HL-60 (cell line): ENCODE measurements around the gene GARIN5B.

ENCODE experiments used
- DNase-seq, 2 experiments: peaks; one replicate each; pipeline ENCODE4 v3.0.0-alpha.2; 2010 to 2020; ENCODE audit warnings: low read depth in 1 of 2, low spot score in 1 of 2
- H3K27ac ChIP-seq: fragments of 250-450 bp; sonication (Bioruptor Pico); replicated peaks from 2 replicates; pipeline ENCODE4 v1.5.1; 2020; ENCODE audit warnings: mild to moderate bottlenecking, moderate library complexity
- H3K27me3 ChIP-seq: fragments of 250-450 bp; sonication (Bioruptor Pico); 2 replicates; pipeline ENCODE4 v1.5.1; 2021; ENCODE audit warnings: mild to moderate bottlenecking, moderate library complexity; ENCODE audit not compliant: insufficient read depth, poor library complexity, severe bottlenecking
- H3K4me3 ChIP-seq: replicated peaks from 2 replicates; pipeline ENCODE4 v1.5.1; 2011; ENCODE audit warnings: mild to moderate bottlenecking, control low read depth, low read length; ENCODE audit not compliant: insufficient read depth
- CTCF ChIP-seq: IDR thresholded peaks from one replicate; pipeline ENCODE4 v1.5.1; 2011; ENCODE audit warnings: low read length, control low read depth, inconsistent platforms; ENCODE audit not compliant: insufficient read depth
- GABPA ChIP-seq: IDR thresholded peaks from 2 replicates; pipeline ENCODE4 v1.6.1; 2012; ENCODE audit warnings: low read depth
- POLR2AphosphoS5 ChIP-seq: IDR thresholded peaks from 2 replicates; pipeline ENCODE4 v1.6.1; 2012; ENCODE audit warnings: low read depth
- SPI1 ChIP-seq: IDR thresholded peaks from 2 replicates; pipeline ENCODE4 v1.6.1; 2012; ENCODE audit warnings: low read depth, mild to moderate bottlenecking, borderline replicate concordance
- TF ChIP-seq, protein P1 (sequence below): IDR thresholded peaks from 2 replicates; pipeline ENCODE4 v1.6.1; 2012; ENCODE audit warnings: low read depth; ENCODE audit not compliant: insufficient replicate concordance

The GARIN5B gene

DNA sequence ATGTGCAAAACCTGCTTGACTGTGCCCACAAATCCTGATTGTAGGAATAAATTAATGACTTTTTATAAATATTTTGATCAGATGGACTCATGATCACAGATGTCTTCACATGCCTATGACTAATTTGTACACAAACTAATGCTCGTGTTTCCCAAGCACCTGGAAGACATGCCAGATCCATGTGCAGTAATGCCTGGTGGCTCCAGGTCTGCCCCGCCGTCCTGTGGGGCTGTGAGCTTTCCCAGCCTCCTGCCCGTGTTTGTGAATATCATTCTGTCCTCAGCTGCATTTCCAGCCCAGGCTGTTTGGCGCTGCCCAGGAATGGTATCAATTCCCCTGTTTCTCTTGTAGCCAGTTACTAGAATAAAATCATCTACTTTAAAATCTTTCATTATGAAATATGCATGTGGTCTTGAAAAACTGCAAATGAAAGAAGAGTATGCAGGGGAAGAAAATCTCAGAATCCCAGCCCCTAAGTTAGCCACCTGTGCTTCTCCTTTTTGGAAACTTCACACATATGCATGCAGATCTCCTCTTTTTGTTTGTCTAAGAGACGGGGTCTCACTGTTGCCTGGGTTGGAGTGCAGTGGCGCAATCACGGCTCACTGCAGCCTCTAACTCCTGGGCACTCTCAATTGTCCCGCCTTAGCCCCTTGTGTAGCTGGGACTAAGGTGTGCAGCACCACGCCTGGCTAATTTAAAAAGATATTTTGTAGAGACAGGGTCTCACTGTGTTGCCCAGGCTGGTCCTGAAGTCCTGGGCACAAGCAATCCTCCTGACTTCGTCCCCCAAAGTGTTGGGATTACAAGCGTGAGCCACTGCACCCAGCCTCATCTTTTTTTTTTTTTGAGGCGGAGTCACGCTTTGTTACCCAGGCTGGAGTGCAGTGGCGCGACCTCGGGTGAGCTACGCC, 28.9 kb upstream of the GARIN5B start:
- TF ChIP-seq GABPA: no peak
- TF ChIP-seq, protein P1, sequence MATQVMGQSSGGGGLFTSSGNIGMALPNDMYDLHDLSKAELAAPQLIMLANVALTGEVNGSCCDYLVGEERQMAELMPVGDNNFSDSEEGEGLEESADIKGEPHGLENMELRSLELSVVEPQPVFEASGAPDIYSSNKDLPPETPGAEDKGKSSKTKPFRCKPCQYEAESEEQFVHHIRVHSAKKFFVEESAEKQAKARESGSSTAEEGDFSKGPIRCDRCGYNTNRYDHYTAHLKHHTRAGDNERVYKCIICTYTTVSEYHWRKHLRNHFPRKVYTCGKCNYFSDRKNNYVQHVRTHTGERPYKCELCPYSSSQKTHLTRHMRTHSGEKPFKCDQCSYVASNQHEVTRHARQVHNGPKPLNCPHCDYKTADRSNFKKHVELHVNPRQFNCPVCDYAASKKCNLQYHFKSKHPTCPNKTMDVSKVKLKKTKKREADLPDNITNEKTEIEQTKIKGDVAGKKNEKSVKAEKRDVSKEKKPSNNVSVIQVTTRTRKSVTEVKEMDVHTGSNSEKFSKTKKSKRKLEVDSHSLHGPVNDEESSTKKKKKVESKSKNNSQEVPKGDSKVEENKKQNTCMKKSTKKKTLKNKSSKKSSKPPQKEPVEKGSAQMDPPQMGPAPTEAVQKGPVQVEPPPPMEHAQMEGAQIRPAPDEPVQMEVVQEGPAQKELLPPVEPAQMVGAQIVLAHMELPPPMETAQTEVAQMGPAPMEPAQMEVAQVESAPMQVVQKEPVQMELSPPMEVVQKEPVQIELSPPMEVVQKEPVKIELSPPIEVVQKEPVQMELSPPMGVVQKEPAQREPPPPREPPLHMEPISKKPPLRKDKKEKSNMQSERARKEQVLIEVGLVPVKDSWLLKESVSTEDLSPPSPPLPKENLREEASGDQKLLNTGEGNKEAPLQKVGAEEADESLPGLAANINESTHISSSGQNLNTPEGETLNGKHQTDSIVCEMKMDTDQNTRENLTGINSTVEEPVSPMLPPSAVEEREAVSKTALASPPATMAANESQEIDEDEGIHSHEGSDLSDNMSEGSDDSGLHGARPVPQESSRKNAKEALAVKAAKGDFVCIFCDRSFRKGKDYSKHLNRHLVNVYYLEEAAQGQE: no peak
- no peak for TF ChIP-seq POLR2AphosphoS5
- TF ChIP-seq CTCF: no peak
- H3K4me3 ChIP-seq: no peak overlapping the region
- H3K27ac ChIP-seq: no peak overlapping the region
- no peak for DNase-seq
- no peaks in the 10 kb centered on the region for H3K27me3 ChIP-seq

GRCh38 chr19:55391191-55391670, 28.2 kb upstream of the GARIN5B start:
- TF ChIP-seq GABPA (no peak), POLR2AphosphoS5 (no peak; the same call in none of the 2 replicates), CTCF (no peak), SPI1 (no peak)
- TF ChIP-seq, protein P1: no peak
- Histone ChIP-seq H3K27me3 (no peaks in the 10 kb centered on the region), H3K27ac (no peak overlapping the region), H3K4me3 (no peak overlapping the region)
- no peak for DNase-seq

DNA sequence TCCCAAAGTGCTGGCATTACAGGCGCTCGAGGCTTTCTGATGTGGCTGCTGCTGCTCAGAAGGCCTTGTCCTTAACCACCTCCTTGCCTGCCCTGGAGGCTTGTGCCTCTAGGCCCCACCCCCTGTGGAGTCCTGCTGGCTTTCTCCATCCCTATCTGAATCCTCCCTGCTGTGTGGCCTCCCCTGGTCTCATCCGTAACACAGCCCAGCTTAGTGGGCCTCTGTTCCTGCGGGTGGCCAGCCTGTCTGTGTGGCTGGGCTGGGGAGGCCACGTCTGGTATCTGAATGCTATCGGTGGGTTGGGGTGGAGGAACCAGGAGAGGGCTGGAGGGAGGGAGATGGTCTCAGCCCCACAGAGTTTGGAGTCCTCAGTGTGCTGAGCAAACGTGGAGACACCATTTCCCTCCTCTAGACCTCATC, 27.4 kb upstream of the GARIN5B start:
- no peak overlapping the region for H3K4me3 ChIP-seq
- TF ChIP-seq POLR2AphosphoS5 (0 out of 2 replicates have a peak, but pooled peaks have one; percentile 38), SPI1 (no peak)
- H3K27ac ChIP-seq: no peak overlapping the region
- DNase-seq: no peak
- H3K27me3 ChIP-seq: no peaks in the 10 kb centered on the region
